GM12878 (cell line): ENCODE results near the gene SLC22A23. TPM values are rescaled to one million over a fixed set of nuclear protein-coding genes. Genes with fewer than 3 reads are reported as not detected.
A peak's percentile ranks its signal among the peaks of the same experiment; 100 is the strongest.

Experiments used
- ATAC-seq: fragments of 200-7000 bp; cut with Tn5 transposase; 3 replicates; pipeline ENCODE4 v1.9.1; 2020; ENCODE audit warnings: mild to moderate bottlenecking, moderate library complexity
- BruUV-seq: library from RNA; stranded (reverse); fragments of 400-500 nt; replicated peaks from 2 replicates; lab custom pipeline; 2021; lab: Mats Ljungman, UMichigan
- CTCF ChIA-PET: fragments of 300-600 bp; sonication (Branson Sonifier 250); formaldehyde crosslinking; extraction: SDS; loops from one replicate; lab custom pipeline; 2021; ENCODE audit warnings: inconsistent platforms; lab: Yijun Ruan, JAX
- POLR2A ChIA-PET: fragments of 350-600 bp; formaldehyde crosslinking; extraction: SDS; loops from one replicate; lab custom pipeline; 2021; ENCODE audit warnings: inconsistent platforms; lab: Charles Lee
- RAD21 ChIA-PET: fragments of 300-600 bp; sonication (Branson Sonifier 250); formaldehyde crosslinking; loops from one replicate; lab custom pipeline; 2023; ENCODE audit warnings: antibody characterized with exemption; ENCODE audit not compliant: unreplicated experiment; lab: Charles Lee
- SMC1A ChIA-PET: fragments of 300-600 bp; sonication (Branson Sonifier 250); formaldehyde crosslinking; loops from one replicate; lab custom pipeline; 2023; ENCODE audit not compliant: unreplicated experiment, uncharacterized antibody; lab: Charles Lee
- DNase-seq: peaks from one replicate; pipeline ENCODE4 v3.0.0-alpha.2; 2011; ENCODE audit warnings: low read depth, low spot score
- FAIRE-seq: peaks from 3 replicates; lab custom pipeline; 2011; peaks lifted over from hg19 to GRCh38; lab: Jason Lieb, UNC
- H2AFZ ChIP-seq: 2 replicates; pipeline ENCODE4 v1.6.0; 2011; ENCODE audit warnings: low read depth, low read length, control low read depth; ENCODE audit not compliant: control insufficient read depth
- H3K27ac ChIP-seq: 2 replicates; pipeline ENCODE4 v1.5.1; 2011; ENCODE audit warnings: control low read depth; ENCODE audit not compliant: control insufficient read depth, insufficient read depth
- H3K27me3 ChIP-seq, 2 experiments: replicated peaks in 1 of 2; 2 replicates each; pipeline versions ENCODE4 v1.6.0 to v1.6.1; 2011; ENCODE audit warnings: low read length in 1 of 2; ENCODE audit not compliant: control insufficient read depth in 2 of 2, insufficient read depth in 2 of 2
- H3K36me3 ChIP-seq, 2 experiments: 2 replicates each; pipeline ENCODE4 v1.5.1; 2011; ENCODE audit warnings: low read length in 1 of 2; ENCODE audit not compliant: control insufficient read depth in 2 of 2, insufficient read depth in 2 of 2
- H3K4me1 ChIP-seq: 2 replicates; pipeline ENCODE4 v1.6.1; 2011; ENCODE audit warnings: mild to moderate bottlenecking, low read length, moderate library complexity, mixed read lengths; ENCODE audit not compliant: control insufficient read depth, insufficient read depth
- H3K4me2 ChIP-seq: 2 replicates; pipeline ENCODE4 v1.6.0; 2011; ENCODE audit warnings: control low read depth; ENCODE audit not compliant: control insufficient read depth, insufficient read depth
- H3K4me3 ChIP-seq: fragments of 200-600 bp; sonication (generic); 2 replicates; pipeline ENCODE4 v1.5.1; 2016
- H3K79me2 ChIP-seq: 2 replicates; pipeline ENCODE4 v1.6.0; 2011; ENCODE audit warnings: low read length; ENCODE audit not compliant: control insufficient read depth, insufficient read depth
- H3K9ac ChIP-seq: 2 replicates; pipeline ENCODE4 v1.8.0; 2011; ENCODE audit warnings: low read length, control low read depth, mixed read lengths; ENCODE audit not compliant: control insufficient read depth, insufficient read depth
- H3K9me3 ChIP-seq: replicated peaks from 3 replicates; pipeline ENCODE4 v1.5.1; 2011; ENCODE audit warnings: mild to moderate bottlenecking, low read length; ENCODE audit not compliant: control insufficient read depth, insufficient read depth
- H4K20me1 ChIP-seq: 2 replicates; pipeline ENCODE4 v1.6.0; 2011; ENCODE audit not compliant: control insufficient read depth, insufficient read depth
- ATF7 ChIP-seq: fragments of 450-650 bp; IDR thresholded peaks from 2 replicates; pipeline ENCODE4 v1.6.1; 2016; ENCODE audit warnings: low read depth, mild to moderate bottlenecking
- CBX3 ChIP-seq: fragments of 200-600 bp; sonication (generic); IDR thresholded peaks from 2 replicates; pipeline ENCODE4 v1.6.1; 2016; ENCODE audit warnings: low read depth, borderline replicate concordance
- IRF4 ChIP-seq: IDR thresholded peaks from 2 replicates; pipeline ENCODE4 v1.6.1; 2011; ENCODE audit warnings: low read depth, low read length
- RB1 ChIP-seq: fragments of 450-650 bp; formaldehyde crosslinking; IDR thresholded peaks from 2 replicates; pipeline ENCODE4 v1.6.1; 2017; ENCODE audit warnings: mild to moderate bottlenecking, borderline replicate concordance
- STAT3 ChIP-seq: IDR thresholded peaks from 2 replicates; pipeline ENCODE4 v1.6.1; 2011; ENCODE audit warnings: low read depth, low read length, improper control_type of control experiment
- TAF1 ChIP-seq: IDR thresholded peaks from 2 replicates; pipeline ENCODE4 v1.6.1; 2011; ENCODE audit warnings: mild to moderate bottlenecking, low read depth, low read length, borderline replicate concordance
- TCF3 ChIP-seq: IDR thresholded peaks from 2 replicates; pipeline ENCODE4 v1.6.1; 2012; ENCODE audit warnings: low read depth, mild to moderate bottlenecking, low read length, borderline replicate concordance; ENCODE audit not compliant: insufficient read depth
- WGBS: methylation state at CpG from one replicate; pipeline ENCODE4 v1.1.6; 2016; ENCODE audit warnings: low lambda C conversion rate; ENCODE audit not compliant: insufficient replicate concordance, insufficient coverage; ENCODE audit errors: missing lambda C conversion rate; 5-methylcytosine and 5-hydroxymethylcytosine counted together
- in situ Hi-C: fragments of 300-500 bp; cut with MboI; formaldehyde crosslinking; loops from 9 replicates; pipeline ENCODE4 v1.14.3; 2018; ENCODE audit warnings: mixed read lengths
- intact Hi-C: fragments of 100-400 bp; cut with micrococcal nuclease; formaldehyde crosslinking; loops from one replicate; pipeline ENCODE4 v1.14.2; 2022; ENCODE audit not compliant: unreplicated experiment
- polyA plus RNA-seq, 11 experiments: library from polyadenylated mRNA; depleted of rRNA in 4 of 11; unstranded in 6 of 11; stranded (reverse) in 5 of 11; fragments of >200 nt; fragmentation: Nextera tagmentation in 4 of 11; fragmentation: Illumina TruSeq in 1 of 11; extraction: Ambion mirVana in 4 of 11; extraction: Trizol in 1 of 11; gene quantifications; 1 replicate in 1 of 11; 2 replicates in 10 of 11; pipeline versions ENCODE4 v1.2.1 to v1.2.3, GENCODE V29; 2011 to 2016; ENCODE audit warnings: inconsistent platforms in 2 of 11, missing spikeins in 2 of 11, low read depth in 1 of 11
- total RNA-seq, 4 experiments: library from RNA; depleted of rRNA in 3 of 4; stranded (reverse); fragments of >200 nt in 3 of 4; fragmentation: Illumina TruSeq in 1 of 4; extraction: Trizol in 1 of 4; gene quantifications; 2 replicates each; pipeline versions ENCODE4 v1.2.1 to v1.2.3, GENCODE V29; 2013 to 2021
- TF ChIP-seq, protein P1 (sequence below): IDR thresholded peaks from 2 replicates; pipeline ENCODE4 v1.6.1; 2011; ENCODE audit warnings: borderline replicate concordance, low read depth, mild to moderate bottlenecking, moderate library complexity, mixed read lengths, low read length; ENCODE audit not compliant: insufficient read depth; ENCODE audit errors: extremely low read length
- TF ChIP-seq, protein P2 (sequence below): fragments of 450-650 bp; IDR thresholded peaks from 2 replicates; pipeline ENCODE4 v1.6.1; 2017; ENCODE audit warnings: mild to moderate bottlenecking, low read depth, inconsistent platforms; ENCODE audit not compliant: poor library complexity, severe bottlenecking
- TF ChIP-seq, protein P3 (sequence below): fragments of 450-650 bp; IDR thresholded peaks from 2 replicates; pipeline ENCODE4 v1.6.1; 2014; ENCODE audit warnings: mild to moderate bottlenecking

The SLC22A23 gene
- total and polyA plus RNA-seq, 10 of the 15 experiments (the other 5 are each of a cell fraction or from before 2014, with no cell fraction given) = 0.20 to 2.4 (median 0.74) TPM

DNA sequence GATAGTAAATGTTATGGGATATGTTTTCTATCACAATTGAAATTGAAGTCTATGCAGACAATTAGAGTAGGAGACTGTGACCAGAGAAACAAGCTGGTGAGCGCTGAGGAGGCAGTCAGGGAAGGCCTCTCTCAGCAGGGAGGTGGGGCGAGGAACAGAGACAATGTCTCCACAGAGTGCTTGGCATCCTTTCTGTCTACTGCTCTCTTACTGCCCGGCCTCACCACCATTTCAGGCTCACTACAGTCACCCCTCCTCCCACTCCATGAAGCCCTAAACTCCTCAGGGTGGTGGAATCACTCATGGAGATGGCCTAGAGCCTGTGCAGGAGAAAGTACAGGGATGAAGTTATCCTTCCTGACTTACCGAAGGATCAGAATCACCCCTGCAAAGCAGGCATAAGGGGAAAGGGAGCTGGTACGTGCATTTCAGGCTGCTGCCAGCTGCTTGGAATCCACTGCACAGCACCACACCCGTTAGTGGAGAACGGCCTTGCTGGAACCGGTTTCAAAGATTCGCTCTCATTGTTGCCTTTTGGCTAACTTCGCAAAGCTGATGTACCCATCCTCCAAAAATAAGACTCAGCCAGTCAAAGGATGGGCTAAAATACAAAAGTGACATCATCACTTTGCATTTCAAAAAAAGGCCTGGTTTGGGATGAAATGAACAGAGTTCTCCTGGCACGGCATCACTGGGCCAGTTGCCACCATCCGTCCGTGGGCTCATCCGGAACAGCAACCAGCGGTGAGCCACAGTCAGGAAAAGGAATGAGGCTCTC is 67.3 kb downstream of the SLC22A23 start:
- intact Hi-C loops (no loop called here), in situ Hi-C loops (no loop called here)
- no peaks in the 10 kb centered on the region for H3K79me2 ChIP-seq
- no peak overlapping the region for H3K9ac ChIP-seq
- H3K36me3 ChIP-seq = no peaks in the 10 kb centered on the region
- no peaks in the 10 kb centered on the region for H3K27me3 ChIP-seq
- RAD21 ChIA-PET = interaction anchor here (1.3 to 1.4 kb wide), 5 partner anchors 23 to 65 kb away, joined by 4 to 6 read pairs (median 4); no protein-coding TSS in a partner anchor
- 0 out of 2 replicates have a peak, but pooled peaks have one; percentile 36 for TF ChIP-seq ATF7
- no peak for TF ChIP-seq TCF3
- POLR2A ChIA-PET = interaction anchor here (0.8 kb wide), 1 partner anchor 66 kb away, joined by 4 read pairs; no protein-coding TSS in a partner anchor
- H3K4me1 ChIP-seq = peaks cover 26% of the 10 kb centered on the region
- ATAC-seq (no peak), FAIRE-seq (no peak), DNase-seq (no peak)
- H3K4me3 ChIP-seq = no peak overlapping the region
- CTCF ChIA-PET = interaction anchor here (0.9 to 1.6 kb wide), 3 partner anchors 9 to 22 kb away, joined by 3 read pairs; no protein-coding TSS in a partner anchor
- H2AFZ ChIP-seq = no peak overlapping the region
- no peaks in the 10 kb centered on the region for H4K20me1 ChIP-seq
- SMC1A ChIA-PET = interaction anchor here (0.9 to 1.4 kb wide), 4 partner anchors 22 to 65 kb away, joined by 3 read pairs; no protein-coding TSS in a partner anchor
- no peak overlapping the region for H3K4me2 ChIP-seq
- H3K9me3 ChIP-seq = no peaks in the 10 kb centered on the region; the same call in 2 of the 3 replicates
- WGBS = 70% methylated on average over 15 of the region's 15 CpGs
- BruUV-seq = no TSS peak
- no peak overlapping the region for H3K27ac ChIP-seq

DNA sequence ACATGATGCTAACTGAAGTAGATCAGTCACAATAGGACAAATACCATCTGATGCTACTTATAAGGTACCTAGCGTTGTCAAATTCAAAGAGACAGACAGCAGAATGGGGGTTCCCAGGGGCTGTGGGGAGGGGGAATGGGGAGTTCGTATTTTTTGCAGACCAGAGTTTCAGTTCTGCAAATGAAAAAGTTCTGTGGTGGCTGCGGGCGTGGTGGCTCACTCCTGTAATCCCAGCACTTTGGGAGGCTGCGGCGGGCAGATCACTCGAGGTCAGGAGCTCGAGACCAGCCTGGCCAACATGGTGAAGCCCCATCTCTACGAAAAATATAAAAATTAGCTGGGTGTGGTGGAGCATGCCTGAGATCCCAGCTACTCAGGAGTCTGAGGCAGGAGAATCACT is 68.1 kb downstream of the SLC22A23 start:
- CTCF ChIA-PET = interaction anchor here (0.7 to 1.4 kb wide), 2 partner anchors 23 to 69 kb away, joined by 3 read pairs; no protein-coding TSS in a partner anchor
- Histone ChIP-seq H3K4me2 (peak overlapping the region; percentile 45), H3K4me3 (no peak overlapping the region), H3K27ac (no peak overlapping the region), H3K9me3 (no peaks in the 10 kb centered on the region; the same call in 2 of the 3 replicates), H3K9ac (no peak overlapping the region), H2AFZ (no peak overlapping the region), H3K79me2 (no peaks in the 10 kb centered on the region), H3K27me3 (no peaks in the 10 kb centered on the region), H3K4me1 (peaks cover 30% of the 10 kb centered on the region), H3K36me3 (no peaks in the 10 kb centered on the region), H4K20me1 (no peaks in the 10 kb centered on the region)
- SMC1A ChIA-PET = interaction anchor here (0.7 to 1.4 kb wide), 5 partner anchors 16 to 64 kb away, joined by 3 to 4 read pairs (median 3); no protein-coding TSS in a partner anchor
- RAD21 ChIA-PET = interaction anchor here (0.8 to 1.4 kb wide), 6 partner anchors 22 to 66 kb away, joined by 3 to 6 read pairs (median 4); no protein-coding TSS in a partner anchor
- BruUV-seq = no TSS peak
- in situ Hi-C loops = no loop called here
- DNase-seq = peak; percentile 62
- intact Hi-C loops = no loop called here
- ATAC-seq = peak; percentile 84
- WGBS = 9% methylated on average over 9 of the region's 9 CpGs
- peak; percentile 84 for FAIRE-seq
- POLR2A ChIA-PET = interaction anchor here (0.7 kb wide), 1 partner anchor 407 kb away, joined by 5 read pairs; no protein-coding TSS in a partner anchor
- TF ChIP-seq RB1 (no peak), STAT3 (no peak), IRF4 (peak; percentile 66; the same call in 1 of the 2 replicates), CBX3 (no peak), TAF1 (no peak)
- TF ChIP-seq, protein P1, sequence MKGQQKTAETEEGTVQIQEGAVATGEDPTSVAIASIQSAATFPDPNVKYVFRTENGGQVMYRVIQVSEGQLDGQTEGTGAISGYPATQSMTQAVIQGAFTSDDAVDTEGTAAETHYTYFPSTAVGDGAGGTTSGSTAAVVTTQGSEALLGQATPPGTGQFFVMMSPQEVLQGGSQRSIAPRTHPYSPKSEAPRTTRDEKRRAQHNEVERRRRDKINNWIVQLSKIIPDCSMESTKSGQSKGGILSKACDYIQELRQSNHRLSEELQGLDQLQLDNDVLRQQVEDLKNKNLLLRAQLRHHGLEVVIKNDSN = no peak
- TF ChIP-seq, protein P2, sequence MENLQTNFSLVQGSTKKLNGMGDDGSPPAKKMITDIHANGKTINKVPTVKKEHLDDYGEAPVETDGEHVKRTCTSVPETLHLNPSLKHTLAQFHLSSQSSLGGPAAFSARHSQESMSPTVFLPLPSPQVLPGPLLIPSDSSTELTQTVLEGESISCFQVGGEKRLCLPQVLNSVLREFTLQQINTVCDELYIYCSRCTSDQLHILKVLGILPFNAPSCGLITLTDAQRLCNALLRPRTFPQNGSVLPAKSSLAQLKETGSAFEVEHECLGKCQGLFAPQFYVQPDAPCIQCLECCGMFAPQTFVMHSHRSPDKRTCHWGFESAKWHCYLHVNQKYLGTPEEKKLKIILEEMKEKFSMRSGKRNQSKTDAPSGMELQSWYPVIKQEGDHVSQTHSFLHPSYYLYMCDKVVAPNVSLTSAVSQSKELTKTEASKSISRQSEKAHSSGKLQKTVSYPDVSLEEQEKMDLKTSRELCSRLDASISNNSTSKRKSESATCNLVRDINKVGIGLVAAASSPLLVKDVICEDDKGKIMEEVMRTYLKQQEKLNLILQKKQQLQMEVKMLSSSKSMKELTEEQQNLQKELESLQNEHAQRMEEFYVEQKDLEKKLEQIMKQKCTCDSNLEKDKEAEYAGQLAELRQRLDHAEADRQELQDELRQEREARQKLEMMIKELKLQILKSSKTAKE = peak; percentile 76
- TF ChIP-seq, protein P3, sequence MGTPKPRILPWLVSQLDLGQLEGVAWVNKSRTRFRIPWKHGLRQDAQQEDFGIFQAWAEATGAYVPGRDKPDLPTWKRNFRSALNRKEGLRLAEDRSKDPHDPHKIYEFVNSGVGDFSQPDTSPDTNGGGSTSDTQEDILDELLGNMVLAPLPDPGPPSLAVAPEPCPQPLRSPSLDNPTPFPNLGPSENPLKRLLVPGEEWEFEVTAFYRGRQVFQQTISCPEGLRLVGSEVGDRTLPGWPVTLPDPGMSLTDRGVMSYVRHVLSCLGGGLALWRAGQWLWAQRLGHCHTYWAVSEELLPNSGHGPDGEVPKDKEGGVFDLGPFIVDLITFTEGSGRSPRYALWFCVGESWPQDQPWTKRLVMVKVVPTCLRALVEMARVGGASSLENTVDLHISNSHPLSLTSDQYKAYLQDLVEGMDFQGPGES = no peak
